Brain microvascular endothelial cell (primary cell): Measurements from ENCODE around the gene HBZ.

Experiments
- DNase-seq: peaks from one replicate; pipeline ENCODE4 v3.0.0-alpha.2; 2020
- H3K27ac ChIP-seq: fragments of 250-450 bp; sonication (Bioruptor Pico); 2 replicates; pipeline ENCODE4 v1.5.1; 2020; ENCODE audit warnings: mild to moderate bottlenecking, moderate library complexity
- H3K27me3 ChIP-seq: fragments of 250-450 bp; sonication (Bioruptor Pico); replicated peaks from 2 replicates; pipeline ENCODE4 v1.5.1; 2020; ENCODE audit warnings: mild to moderate bottlenecking
- H3K36me3 ChIP-seq: fragments of 250-450 bp; sonication (Bioruptor Pico); replicated peaks from 2 replicates; pipeline ENCODE4 v1.5.1; 2020; ENCODE audit warnings: mild to moderate bottlenecking
- H3K4me3 ChIP-seq: 2 replicates; pipeline ENCODE4 v1.5.1; 2011; ENCODE audit warnings: low read depth, mild to moderate bottlenecking, control low read depth, low read length, moderate library complexity
- CTCF ChIP-seq: IDR thresholded peaks from 2 replicates; pipeline ENCODE4 v1.5.1; 2011; ENCODE audit warnings: low read depth, mild to moderate bottlenecking, moderate library complexity, low read length, control low read depth, inconsistent platforms; ENCODE audit errors: missing control alignments
- in situ Hi-C: cut with HindIII; loops from 2 replicates; pipeline ENCODE4 v1.10.0; 2017; ENCODE audit warnings: low sequenced_read_pairs, low pct_ligation_motif_present

Gene HBZ

GRCh38 chr16:152141-153128 is at the start of gene HBZ:
HBZ (plus strand) TSS chr16:152644; CDS start chr16:152910, 266 bp downstream.
- no peak for TF ChIP-seq CTCF
- no peak within 1 kb of the TSS for H3K4me3 ChIP-seq
- no peaks in the 10 kb centered on the region for H3K27me3 ChIP-seq
- no peak for DNase-seq
- H3K27ac ChIP-seq, result no peak within 1 kb of the TSS
- in situ Hi-C loops, result no loop called here
- H3K36me3 ChIP-seq, result no peaks in the 10 kb centered on the region

- no peak for TF ChIP-seq CTCF
- H3K36me3 ChIP-seq, result peaks cover 7% of the 10 kb centered on the region
- in situ Hi-C loops, result no loop called here
- no peaks in the 10 kb centered on the region for H3K27me3 ChIP-seq
- H3K4me3 ChIP-seq, result no peak overlapping the region
- no peak overlapping the region for H3K27ac ChIP-seq
- DNase-seq, result no peak
These were observed 48.1 kb upstream of the HBZ start for GRCh38 chr16:104355-104754.

- Histone ChIP-seq H3K27me3 (no peaks in the 10 kb centered on the region), H3K27ac (no peak overlapping the region), H3K4me3 (no peak overlapping the region), H3K36me3 (peaks cover 8% of the 10 kb centered on the region)
- in situ Hi-C loops, result no loop called here
- no peak for TF ChIP-seq CTCF
- DNase-seq, result no peak
These were observed 47.5 kb upstream of the HBZ start for GRCh38 chr16:104928-105327.

GRCh38 chr16:105521-105920 is 46.9 kb upstream of the HBZ start:
- in situ Hi-C loops, result no loop called here
- H3K36me3 ChIP-seq, result peaks cover 11% of the 10 kb centered on the region
- DNase-seq, result no peak
- no peaks in the 10 kb centered on the region for H3K27me3 ChIP-seq
- no peak overlapping the region for H3K4me3 ChIP-seq
- peak; percentile 23 for TF ChIP-seq CTCF
- H3K27ac ChIP-seq, result no peak overlapping the region

- no peak overlapping the region for H3K27ac ChIP-seq
- no peak overlapping the region for H3K4me3 ChIP-seq
- in situ Hi-C loops, result no loop called here
- no peaks in the 10 kb centered on the region for H3K27me3 ChIP-seq
- peak; percentile 76 for DNase-seq
- peak; percentile 86 for TF ChIP-seq CTCF
- H3K36me3 ChIP-seq, result peaks cover 14% of the 10 kb centered on the region
These were observed 45.7 kb upstream of the HBZ start for GRCh38 chr16:106623-107324.
